Measurements from ENCODE around the gene VPS16.

Gene VPS16

DNA sequence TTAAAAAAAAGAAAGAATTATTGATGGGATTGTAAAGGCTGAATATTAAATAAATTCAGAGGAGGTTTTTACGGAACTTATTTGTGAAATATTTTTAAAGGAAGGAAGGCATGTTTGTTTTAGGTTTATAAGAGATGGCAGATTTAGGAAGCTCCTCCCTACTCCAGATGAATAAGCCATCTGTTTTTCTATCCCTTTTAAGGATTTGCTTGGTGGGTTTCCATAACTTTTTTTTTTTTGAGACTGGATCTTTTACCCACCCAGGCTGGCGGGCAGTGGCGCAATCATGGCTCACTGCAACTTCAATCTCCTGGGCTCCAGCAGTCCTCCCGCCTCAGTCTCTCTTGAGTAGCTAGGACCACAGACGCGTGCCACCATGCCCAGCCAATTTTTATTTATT is 63.1 kb downstream of the VPS16 start:
- no peak for DNase-seq

- DNase-seq, result no peak
Measured at GRCh38 chr20:2907519-2907918, 67.0 kb downstream of the VPS16 start.

- DNase-seq, result no peak
Measured at GRCh38 chr20:2909953-2910352, 69.4 kb downstream of the VPS16 start.

DNA sequence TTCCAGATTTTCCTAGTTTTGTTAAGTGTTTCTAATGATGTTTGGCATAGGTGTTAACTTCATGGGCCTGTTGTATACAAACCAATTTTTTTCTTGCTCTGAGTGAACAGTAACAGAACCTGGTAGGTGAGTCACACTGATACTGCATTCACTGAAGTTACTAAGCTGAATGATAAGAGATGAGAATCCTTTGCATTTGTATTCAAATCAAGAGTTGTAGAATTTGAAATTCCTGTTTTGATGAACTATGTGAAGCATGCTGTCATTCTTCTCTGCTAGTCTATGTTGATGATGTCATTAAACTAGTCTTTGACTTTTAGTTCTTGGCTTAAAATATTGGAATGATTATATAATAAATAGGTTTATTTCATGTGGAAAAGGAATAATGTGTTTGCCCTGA is 70.7 kb downstream of the VPS16 start:
- no peak for DNase-seq

GRCh38 chr20:2914160-2914559 is 73.6 kb downstream of the VPS16 start:
- no peak for DNase-seq

All from CD4-positive, alpha-beta T cell treated with Interleukin-17A for 4 hours (primary cell).